GM12878 (cell line): ENCODE measurements around the gene C10orf67. TPM values are rescaled to one million over a fixed set of nuclear protein-coding genes. Genes with fewer than 3 reads are reported as not detected.

ENCODE experiments used
- ATAC-seq: fragments of 200-7000 bp; cut with Tn5 transposase; 3 replicates; pipeline ENCODE4 v1.9.1; 2020; ENCODE audit warnings: mild to moderate bottlenecking, moderate library complexity
- BruUV-seq: library from RNA; stranded (reverse); fragments of 400-500 nt; replicated peaks from 2 replicates; lab custom pipeline; 2021; lab: Mats Ljungman, UMichigan
- CTCF ChIA-PET: fragments of 300-600 bp; sonication (Branson Sonifier 250); formaldehyde crosslinking; extraction: SDS; loops from one replicate; lab custom pipeline; 2021; ENCODE audit warnings: inconsistent platforms; lab: Yijun Ruan, JAX
- POLR2A ChIA-PET: fragments of 350-600 bp; formaldehyde crosslinking; extraction: SDS; loops from one replicate; lab custom pipeline; 2021; ENCODE audit warnings: inconsistent platforms; lab: Charles Lee
- RAD21 ChIA-PET: fragments of 300-600 bp; sonication (Branson Sonifier 250); formaldehyde crosslinking; loops from one replicate; lab custom pipeline; 2023; ENCODE audit warnings: antibody characterized with exemption; ENCODE audit not compliant: unreplicated experiment; lab: Charles Lee
- SMC1A ChIA-PET: fragments of 300-600 bp; sonication (Branson Sonifier 250); formaldehyde crosslinking; loops from one replicate; lab custom pipeline; 2023; ENCODE audit not compliant: unreplicated experiment, uncharacterized antibody; lab: Charles Lee
- DNase-seq: peaks from one replicate; pipeline ENCODE4 v3.0.0-alpha.2; 2011; ENCODE audit warnings: low read depth, low spot score
- FAIRE-seq: peaks from 3 replicates; lab custom pipeline; 2011; peaks lifted over from hg19 to GRCh38; lab: Jason Lieb, UNC
- H2AFZ ChIP-seq: 2 replicates; pipeline ENCODE4 v1.6.0; 2011; ENCODE audit warnings: low read depth, low read length, control low read depth; ENCODE audit not compliant: control insufficient read depth
- H3K27ac ChIP-seq: 2 replicates; pipeline ENCODE4 v1.5.1; 2011; ENCODE audit warnings: control low read depth; ENCODE audit not compliant: control insufficient read depth, insufficient read depth
- H3K27me3 ChIP-seq, 2 experiments: replicated peaks in 1 of 2; 2 replicates each; pipeline versions ENCODE4 v1.6.0 to v1.6.1; 2011; ENCODE audit warnings: low read length in 1 of 2; ENCODE audit not compliant: control insufficient read depth in 2 of 2, insufficient read depth in 2 of 2
- H3K36me3 ChIP-seq, 2 experiments: 2 replicates each; pipeline ENCODE4 v1.5.1; 2011; ENCODE audit warnings: low read length in 1 of 2; ENCODE audit not compliant: control insufficient read depth in 2 of 2, insufficient read depth in 2 of 2
- H3K4me1 ChIP-seq: 2 replicates; pipeline ENCODE4 v1.6.1; 2011; ENCODE audit warnings: mild to moderate bottlenecking, low read length, moderate library complexity, mixed read lengths; ENCODE audit not compliant: control insufficient read depth, insufficient read depth
- H3K4me2 ChIP-seq: 2 replicates; pipeline ENCODE4 v1.6.0; 2011; ENCODE audit warnings: control low read depth; ENCODE audit not compliant: control insufficient read depth, insufficient read depth
- H3K4me3 ChIP-seq: fragments of 200-600 bp; sonication (generic); 2 replicates; pipeline ENCODE4 v1.5.1; 2016
- H3K79me2 ChIP-seq: 2 replicates; pipeline ENCODE4 v1.6.0; 2011; ENCODE audit warnings: low read length; ENCODE audit not compliant: control insufficient read depth, insufficient read depth
- H3K9ac ChIP-seq: 2 replicates; pipeline ENCODE4 v1.8.0; 2011; ENCODE audit warnings: low read length, control low read depth, mixed read lengths; ENCODE audit not compliant: control insufficient read depth, insufficient read depth
- H3K9me3 ChIP-seq: replicated peaks from 3 replicates; pipeline ENCODE4 v1.5.1; 2011; ENCODE audit warnings: mild to moderate bottlenecking, low read length; ENCODE audit not compliant: control insufficient read depth, insufficient read depth
- H4K20me1 ChIP-seq: 2 replicates; pipeline ENCODE4 v1.6.0; 2011; ENCODE audit not compliant: control insufficient read depth, insufficient read depth
- FOS ChIP-seq: IDR thresholded peaks from 3 replicates; pipeline ENCODE4 v1.6.1; 2011; ENCODE audit warnings: borderline replicate concordance; ENCODE audit not compliant: insufficient read length; ENCODE audit errors: extremely low read depth
- GATAD2B ChIP-seq: fragments of 450-650 bp; conservative IDR thresholded peaks from 2 replicates; pipeline ENCODE4 v1.6.1; 2017; ENCODE audit warnings: low read depth, mild to moderate bottlenecking, moderate library complexity
- POLR2AphosphoS2 ChIP-seq: IDR thresholded peaks from 2 replicates; pipeline ENCODE4 v1.6.1; 2011; ENCODE audit warnings: low read depth, mild to moderate bottlenecking, low read length, improper control_type of control experiment, moderate library complexity
- SIN3A ChIP-seq: IDR thresholded peaks from 2 replicates; pipeline ENCODE4 v1.6.1; 2012; ENCODE audit warnings: low read depth, low read length, improper control_type of control experiment
- SPI1 ChIP-seq: IDR thresholded peaks from 2 replicates; pipeline ENCODE4 v1.6.1; 2011; ENCODE audit warnings: low read depth, mild to moderate bottlenecking, low read length, moderate library complexity, borderline replicate concordance; ENCODE audit not compliant: insufficient read depth
- YY1 ChIP-seq: IDR thresholded peaks from 2 replicates; pipeline ENCODE4 v1.6.1; 2011; ENCODE audit warnings: low read depth, mild to moderate bottlenecking, low read length
- ZBTB11 ChIP-seq: fragments of 450-650 bp; formaldehyde crosslinking; IDR thresholded peaks from 2 replicates; pipeline ENCODE4 v1.5.0; 2022; ENCODE audit warnings: mild to moderate bottlenecking, missing genetic modification characterization
- ZNF274 ChIP-seq: IDR thresholded peaks from one replicate; pipeline ENCODE4 v1.8.0; 2011; ENCODE audit not compliant: insufficient read length, insufficient read depth
- ZNF592 ChIP-seq: fragments of 450-650 bp; IDR thresholded peaks from 2 replicates; pipeline ENCODE4 v1.6.1; 2017; ENCODE audit warnings: mild to moderate bottlenecking, moderate library complexity
- WGBS: methylation state at CpG from one replicate; pipeline ENCODE4 v1.1.6; 2016; ENCODE audit warnings: low lambda C conversion rate; ENCODE audit not compliant: insufficient replicate concordance, insufficient coverage; ENCODE audit errors: missing lambda C conversion rate; 5-methylcytosine and 5-hydroxymethylcytosine counted together
- in situ Hi-C: fragments of 300-500 bp; cut with MboI; formaldehyde crosslinking; loops from 9 replicates; pipeline ENCODE4 v1.14.3; 2018; ENCODE audit warnings: mixed read lengths
- intact Hi-C: fragments of 100-400 bp; cut with micrococcal nuclease; formaldehyde crosslinking; loops from one replicate; pipeline ENCODE4 v1.14.2; 2022; ENCODE audit not compliant: unreplicated experiment
- polyA plus RNA-seq, 11 experiments: library from polyadenylated mRNA; depleted of rRNA in 4 of 11; unstranded in 6 of 11; stranded (reverse) in 5 of 11; fragments of >200 nt; fragmentation: Nextera tagmentation in 4 of 11; fragmentation: Illumina TruSeq in 1 of 11; extraction: Ambion mirVana in 4 of 11; extraction: Trizol in 1 of 11; gene quantifications; 1 replicate in 1 of 11; 2 replicates in 10 of 11; pipeline versions ENCODE4 v1.2.1 to v1.2.3, GENCODE V29; 2011 to 2016; ENCODE audit warnings: inconsistent platforms in 2 of 11, missing spikeins in 2 of 11, low read depth in 1 of 11
- total RNA-seq, 4 experiments: library from RNA; depleted of rRNA in 3 of 4; stranded (reverse); fragments of >200 nt in 3 of 4; fragmentation: Illumina TruSeq in 1 of 4; extraction: Trizol in 1 of 4; gene quantifications; 2 replicates each; pipeline versions ENCODE4 v1.2.1 to v1.2.3, GENCODE V29; 2013 to 2021
- TF ChIP-seq, protein P1 (sequence below): fragments of 450-650 bp; IDR thresholded peaks from 2 replicates; pipeline ENCODE4 v1.6.1; 2016; ENCODE audit warnings: mild to moderate bottlenecking
- TF ChIP-seq, protein P2 (sequence below): fragments of 450-650 bp; IDR thresholded peaks from 2 replicates; pipeline ENCODE4 v1.6.1; 2017; ENCODE audit warnings: low read depth, mild to moderate bottlenecking, moderate library complexity

Gene C10orf67
- total and polyA plus RNA-seq, 10 of the 15 experiments (the other 5 are each of a cell fraction or from before 2014, with no cell fraction given), result 0.06 TPM; not detected in 9

GRCh38 chr10:23343591-23344240 is 881 bp downstream of the C10orf67 start:
- Histone ChIP-seq H3K4me3 (no peak overlapping the region), H3K4me2 (no peak overlapping the region), H3K36me3 (no peaks in the 10 kb centered on the region), H2AFZ (no peak overlapping the region), H3K79me2 (no peaks in the 10 kb centered on the region), H3K4me1 (no peaks in the 10 kb centered on the region), H3K27me3 (peaks cover 0 to 3% of the 10 kb centered on the region in 2 experiments; a peak in 2 of 4 replicates), H3K9ac (no peak overlapping the region), H3K9me3 (no peaks in the 10 kb centered on the region), H3K27ac (no peak overlapping the region), H4K20me1 (no peaks in the 10 kb centered on the region; the same call in 1 of the 2 replicates)
- BruUV-seq, result no TSS peak
- in situ Hi-C loops, result no loop called here
- ChIA-PET RAD21 (no interaction called here), POLR2A (no interaction called here), CTCF (no interaction called here), SMC1A (no interaction called here)
- intact Hi-C loops, result no loop called here
- no peak for DNase-seq
- 39% methylated on average over 37 of the region's 48 CpGs for WGBS
- no peak for ATAC-seq
- no peak for FAIRE-seq
- no peak for TF ChIP-seq FOS
- no peak for TF ChIP-seq SIN3A
- no peak for TF ChIP-seq GATAD2B
- no peak for TF ChIP-seq ZNF274
- TF ChIP-seq, protein P1, sequence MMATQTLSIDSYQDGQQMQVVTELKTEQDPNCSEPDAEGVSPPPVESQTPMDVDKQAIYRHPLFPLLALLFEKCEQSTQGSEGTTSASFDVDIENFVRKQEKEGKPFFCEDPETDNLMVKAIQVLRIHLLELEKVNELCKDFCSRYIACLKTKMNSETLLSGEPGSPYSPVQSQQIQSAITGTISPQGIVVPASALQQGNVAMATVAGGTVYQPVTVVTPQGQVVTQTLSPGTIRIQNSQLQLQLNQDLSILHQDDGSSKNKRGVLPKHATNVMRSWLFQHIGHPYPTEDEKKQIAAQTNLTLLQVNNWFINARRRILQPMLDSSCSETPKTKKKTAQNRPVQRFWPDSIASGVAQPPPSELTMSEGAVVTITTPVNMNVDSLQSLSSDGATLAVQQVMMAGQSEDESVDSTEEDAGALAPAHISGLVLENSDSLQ, result no peak
- TF ChIP-seq YY1, result no peak
- TF ChIP-seq SPI1, result no peak
- TF ChIP-seq, protein P2, sequence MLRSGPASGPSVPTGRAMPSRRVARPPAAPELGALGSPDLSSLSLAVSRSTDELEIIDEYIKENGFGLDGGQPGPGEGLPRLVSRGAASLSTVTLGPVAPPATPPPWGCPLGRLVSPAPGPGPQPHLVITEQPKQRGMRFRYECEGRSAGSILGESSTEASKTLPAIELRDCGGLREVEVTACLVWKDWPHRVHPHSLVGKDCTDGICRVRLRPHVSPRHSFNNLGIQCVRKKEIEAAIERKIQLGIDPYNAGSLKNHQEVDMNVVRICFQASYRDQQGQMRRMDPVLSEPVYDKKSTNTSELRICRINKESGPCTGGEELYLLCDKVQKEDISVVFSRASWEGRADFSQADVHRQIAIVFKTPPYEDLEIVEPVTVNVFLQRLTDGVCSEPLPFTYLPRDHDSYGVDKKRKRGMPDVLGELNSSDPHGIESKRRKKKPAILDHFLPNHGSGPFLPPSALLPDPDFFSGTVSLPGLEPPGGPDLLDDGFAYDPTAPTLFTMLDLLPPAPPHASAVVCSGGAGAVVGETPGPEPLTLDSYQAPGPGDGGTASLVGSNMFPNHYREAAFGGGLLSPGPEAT, result no peak
- no peak for TF ChIP-seq POLR2AphosphoS2
- TF ChIP-seq ZBTB11 (CRISPR knock-in tag), result no peak
- TF ChIP-seq ZNF592, result no peak
